GM12801 (cell line): ENCODE data around the gene RPRML.

ENCODE experiments used
- TF ChIP-seq, protein P1 (sequence below): IDR thresholded peaks from one replicate; pipeline ENCODE4 v1.5.1; 2011; ENCODE audit warnings: control low read depth; ENCODE audit not compliant: insufficient read length; ENCODE audit errors: extremely low read depth

Gene RPRML

DNA sequence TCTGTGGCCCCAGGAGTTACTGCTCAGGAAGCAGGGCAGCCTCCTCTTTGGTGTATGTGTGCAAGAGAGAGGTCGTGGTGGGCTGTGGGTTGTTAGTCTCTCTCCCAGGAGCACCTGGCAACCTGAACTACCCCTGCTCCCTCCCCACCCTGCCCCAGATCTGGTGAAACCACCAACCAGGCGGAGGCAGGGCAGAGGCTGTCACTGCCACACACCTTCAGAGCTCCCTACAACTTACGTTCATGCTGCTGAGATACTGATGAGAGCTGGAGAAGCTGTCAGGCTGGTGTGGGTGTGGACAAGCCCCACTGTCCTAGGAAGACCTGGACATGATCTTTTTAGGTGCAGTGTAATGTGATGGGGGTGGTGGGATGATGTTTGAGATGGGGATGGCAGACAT, 31.8 kb downstream of the RPRML start:
- TF ChIP-seq, protein P1, sequence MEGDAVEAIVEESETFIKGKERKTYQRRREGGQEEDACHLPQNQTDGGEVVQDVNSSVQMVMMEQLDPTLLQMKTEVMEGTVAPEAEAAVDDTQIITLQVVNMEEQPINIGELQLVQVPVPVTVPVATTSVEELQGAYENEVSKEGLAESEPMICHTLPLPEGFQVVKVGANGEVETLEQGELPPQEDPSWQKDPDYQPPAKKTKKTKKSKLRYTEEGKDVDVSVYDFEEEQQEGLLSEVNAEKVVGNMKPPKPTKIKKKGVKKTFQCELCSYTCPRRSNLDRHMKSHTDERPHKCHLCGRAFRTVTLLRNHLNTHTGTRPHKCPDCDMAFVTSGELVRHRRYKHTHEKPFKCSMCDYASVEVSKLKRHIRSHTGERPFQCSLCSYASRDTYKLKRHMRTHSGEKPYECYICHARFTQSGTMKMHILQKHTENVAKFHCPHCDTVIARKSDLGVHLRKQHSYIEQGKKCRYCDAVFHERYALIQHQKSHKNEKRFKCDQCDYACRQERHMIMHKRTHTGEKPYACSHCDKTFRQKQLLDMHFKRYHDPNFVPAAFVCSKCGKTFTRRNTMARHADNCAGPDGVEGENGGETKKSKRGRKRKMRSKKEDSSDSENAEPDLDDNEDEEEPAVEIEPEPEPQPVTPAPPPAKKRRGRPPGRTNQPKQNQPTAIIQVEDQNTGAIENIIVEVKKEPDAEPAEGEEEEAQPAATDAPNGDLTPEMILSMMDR = no peak

DNA sequence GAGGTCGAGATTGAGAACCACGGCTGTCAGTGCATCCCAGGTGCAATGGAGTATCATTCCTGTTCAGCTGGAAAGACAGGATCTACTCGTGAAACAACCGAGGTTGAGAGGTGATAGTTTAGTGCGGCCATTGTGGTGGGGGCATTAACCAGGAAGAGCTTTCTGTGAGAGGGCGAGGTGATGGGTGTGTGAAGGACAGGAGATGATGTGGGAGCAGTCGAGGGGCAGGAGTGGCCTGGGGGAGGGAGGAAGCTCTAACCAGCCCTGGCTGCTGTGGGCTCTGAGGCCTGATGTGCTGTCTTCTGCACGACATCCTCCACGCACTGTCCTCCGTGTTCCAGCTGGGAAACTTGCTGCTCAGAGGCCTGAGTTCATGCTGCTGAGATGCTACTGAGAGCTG, 34.1 kb downstream of the RPRML start:
- TF ChIP-seq, protein P1 = no peak

DNA sequence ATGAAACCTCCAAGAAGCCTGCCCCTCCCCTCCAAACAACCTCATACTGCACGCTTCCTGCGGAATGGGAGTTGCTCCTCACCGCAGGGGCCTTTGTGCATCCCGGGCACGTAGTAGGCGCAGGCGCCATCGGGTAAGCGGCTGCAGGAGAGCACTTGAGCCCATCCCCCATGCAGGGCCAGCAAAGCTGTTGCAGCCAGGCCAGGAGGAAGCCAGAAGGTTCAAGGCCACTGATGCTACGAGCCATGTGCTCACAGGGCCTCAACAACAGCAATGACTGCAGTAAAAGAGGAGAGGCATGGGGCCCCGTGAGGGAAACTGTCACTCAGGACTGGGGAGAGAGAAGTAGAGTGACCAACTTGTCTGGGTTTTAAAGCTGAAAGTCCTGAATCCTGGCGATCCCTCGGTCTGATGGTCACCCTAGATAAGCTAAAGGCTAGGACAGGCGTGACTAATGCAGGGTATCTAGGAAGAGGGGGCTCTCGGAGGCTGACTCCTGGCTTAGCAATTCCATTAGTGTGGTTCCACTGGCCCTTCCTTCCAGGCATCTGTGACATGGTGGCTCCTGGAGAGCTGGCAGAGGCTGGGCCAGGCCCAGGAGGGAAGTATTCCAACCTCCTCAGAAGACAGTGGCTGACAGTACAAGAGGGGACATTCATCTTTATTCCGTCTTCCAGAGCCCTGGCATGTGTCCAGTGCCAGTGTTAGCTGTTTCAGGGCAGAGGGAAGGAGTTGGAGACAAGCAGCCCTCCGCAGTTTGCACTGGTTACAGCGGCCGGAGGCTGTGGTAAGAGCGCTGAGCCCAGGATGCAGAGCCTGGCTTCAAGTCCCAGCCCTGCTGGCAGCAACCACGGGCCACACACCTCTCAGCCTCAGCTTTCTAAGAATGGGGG, 35.3 kb downstream of the RPRML start:
- TF ChIP-seq, protein P1 = no peak

DNA sequence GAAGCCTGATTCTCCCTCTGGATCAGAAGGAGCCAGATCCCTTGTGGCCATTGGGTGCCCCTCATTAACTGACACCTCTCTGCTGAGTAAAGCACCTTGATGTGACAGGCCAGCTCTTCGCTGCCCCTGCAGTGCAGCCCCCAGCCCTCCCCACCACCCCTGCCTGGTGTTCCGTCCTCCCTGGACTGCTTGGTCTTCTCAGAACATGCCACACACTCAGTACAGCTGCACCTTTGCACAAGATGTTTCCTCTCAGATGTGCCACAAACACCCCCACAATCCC, 35.9 kb downstream of the RPRML start:
- TF ChIP-seq, protein P1 = no peak

DNA sequence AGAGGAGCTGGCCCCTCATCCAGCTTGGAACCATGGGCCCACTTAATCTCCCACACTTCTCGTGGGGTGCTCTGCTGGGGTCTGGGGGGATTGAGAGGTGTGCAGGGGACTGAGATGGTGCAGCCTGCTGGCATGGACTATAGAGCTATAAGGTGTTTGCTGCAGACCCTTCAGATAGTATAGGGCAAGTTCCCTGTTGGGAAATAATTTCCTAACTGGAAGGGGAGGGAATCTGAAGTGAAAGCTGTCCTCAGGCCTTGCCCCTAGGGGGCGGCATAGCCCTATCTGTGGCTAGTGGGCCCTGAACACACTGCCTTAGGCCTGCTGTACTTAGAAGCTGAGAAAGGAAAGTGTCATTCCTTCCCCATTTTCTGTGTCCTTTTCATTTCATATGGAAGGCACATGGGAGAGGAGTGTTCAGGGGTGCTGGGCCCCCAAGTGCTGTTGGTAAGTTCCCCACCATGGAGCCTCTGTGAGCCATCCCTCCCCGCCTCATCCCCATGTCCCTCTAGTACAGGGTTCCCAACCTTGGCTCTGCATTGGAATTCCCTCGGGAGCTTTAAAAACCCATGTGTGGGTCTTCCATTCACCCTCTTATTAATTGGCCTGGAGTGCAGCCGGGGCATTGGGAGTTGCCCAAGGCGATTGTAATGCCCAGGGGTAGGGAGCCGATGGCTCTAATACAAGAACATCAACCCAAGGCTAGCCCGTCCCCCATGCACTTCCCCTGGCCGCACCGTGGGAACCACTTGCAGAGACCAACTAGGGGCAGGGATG, 36.4 kb downstream of the RPRML start:
- TF ChIP-seq, protein P1 = no peak

DNA sequence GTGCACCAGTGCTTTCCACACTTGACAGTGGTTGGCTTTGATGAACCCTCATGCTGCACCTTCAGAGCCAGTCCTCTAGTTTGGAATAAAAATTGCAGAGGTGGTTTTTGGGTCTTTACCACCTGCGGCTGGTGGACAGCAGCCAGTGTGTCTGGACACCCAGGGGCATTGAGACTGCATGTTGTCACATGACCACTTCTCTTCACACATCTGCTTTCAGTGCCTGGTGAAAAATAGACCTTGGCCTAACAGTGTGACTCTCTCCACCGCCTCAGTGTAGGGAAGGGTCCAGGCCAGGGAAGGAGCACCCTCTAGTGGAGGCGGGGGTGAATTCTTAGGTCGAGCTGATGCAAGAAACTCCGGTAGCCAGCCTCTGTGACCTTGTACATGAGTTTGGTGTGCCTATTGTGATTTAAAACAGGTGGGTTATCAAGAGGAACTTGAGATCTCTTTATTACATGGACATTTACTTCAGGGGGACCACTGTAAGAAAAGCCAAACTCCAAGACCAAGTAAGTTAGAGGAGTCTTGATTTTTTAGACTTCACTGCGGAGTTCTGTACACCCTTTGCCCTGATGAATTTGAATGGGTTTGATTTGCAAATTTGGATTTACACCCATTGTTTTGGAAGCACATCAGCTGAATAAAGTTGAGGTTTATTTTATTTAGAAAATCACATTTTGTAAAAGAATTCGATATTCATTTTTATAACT, 38.2 kb downstream of the RPRML start:
- TF ChIP-seq, protein P1 = peak; percentile 71

DNA sequence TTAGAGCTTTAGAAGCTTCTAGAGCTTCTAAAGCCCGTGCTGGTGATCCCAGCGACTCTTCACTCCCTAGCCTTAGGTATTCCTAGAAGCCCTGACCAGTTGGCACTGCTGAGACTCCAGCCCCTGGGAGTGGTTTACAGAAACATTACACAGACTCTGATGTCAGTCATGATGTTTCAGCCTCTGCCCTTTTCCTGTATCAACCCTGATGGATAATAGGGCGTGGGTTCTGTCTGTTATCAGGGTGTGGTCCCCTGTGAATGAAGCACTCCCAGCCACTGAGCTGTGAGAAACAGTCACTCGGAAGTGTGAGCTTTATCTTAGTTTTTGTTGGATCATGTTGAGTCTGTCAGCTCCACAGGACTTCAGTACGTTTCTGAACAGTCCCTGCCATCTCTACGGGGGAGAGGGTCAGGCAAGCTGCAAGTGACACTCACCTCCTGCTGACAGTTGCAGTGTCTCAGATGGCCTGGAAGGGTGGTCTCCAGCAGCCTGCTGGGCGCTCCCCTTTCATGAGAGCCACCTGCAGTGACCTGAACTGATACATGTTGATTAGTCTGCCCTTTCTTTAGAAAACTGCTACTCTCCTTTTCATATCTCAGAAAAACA, 43.3 kb downstream of the RPRML start:
- TF ChIP-seq, protein P1 = no peak
